K562 (cell line): ENCODE measurements around the gene PEX13. TPM values are rescaled to one million over a fixed set of nuclear protein-coding genes. Genes with fewer than 3 reads are reported as not detected.

ENCODE experiments used
- ATAC-seq: fragments of 200-7000 bp; cut with Tn5 transposase; 3 replicates; pipeline ENCODE4 v1.9.1; 2020; ENCODE audit warnings: moderate library complexity
- BruUV-seq: library from RNA; stranded (reverse); fragments of 400-500 nt; replicated peaks from 2 replicates; lab custom pipeline; 2021; lab: Mats Ljungman, UMichigan
- CTCF ChIA-PET: fragments of 300-600 bp; formaldehyde crosslinking; extraction: SDS; loops from one replicate; lab custom pipeline; 2021; ENCODE audit warnings: low intra/inter-chr PET ratio; lab: Yijun Ruan, JAX
- POLR2A ChIA-PET: fragments of 300-600, 350-650 bp; sonication (Branson Sonifier 250); formaldehyde crosslinking; extraction: SDS; loops from one replicate; lab custom pipeline; 2021; ENCODE audit warnings: antibody characterized with exemption, inconsistent platforms; lab: Yijun Ruan, JAX
- DNase-seq, 4 experiments: peaks; one replicate each; pipeline versions ENCODE4 v3.0.0 to v3.0.0-alpha.2; 2011 to 2018; ENCODE audit warnings: low spot score in 3 of 4, mixed read lengths in 3 of 4; ENCODE audit errors: extremely low read depth in 1 of 4
- FAIRE-seq: peaks from 2 replicates; lab custom pipeline; 2011; peaks lifted over from hg19 to GRCh38; lab: Jason Lieb, UNC
- H2AFZ ChIP-seq: 2 replicates; pipeline ENCODE4 v1.6.0; 2011; ENCODE audit warnings: low read depth, low read length, control low read depth, inconsistent platforms
- H3K27ac ChIP-seq: fragments of 200-600 bp; 3 replicates; pipeline ENCODE4 v1.8.0; 2011; ENCODE audit warnings: low read depth, mild to moderate bottlenecking, control low read depth, inconsistent platforms, low read length, moderate library complexity, mixed read lengths; ENCODE audit errors: extremely low read depth
- H3K27me3 ChIP-seq, 2 experiments: fragments of 300-600 bp in 1 of 2; 2 replicates in 1 of 2; 3 replicates in 1 of 2; pipeline versions ENCODE4 v1.6.0 to v1.8.0; 2011; ENCODE audit warnings: inconsistent platforms in 2 of 2, low read length in 2 of 2, mild to moderate bottlenecking in 1 of 2, mixed read lengths in 1 of 2, moderate library complexity in 1 of 2; ENCODE audit not compliant: control insufficient read depth in 2 of 2, insufficient read depth in 2 of 2
- H3K36me3 ChIP-seq: fragments of 300-600 bp; 3 replicates; pipeline ENCODE4 v1.8.0; 2011; ENCODE audit warnings: mild to moderate bottlenecking, low read length, inconsistent platforms; ENCODE audit not compliant: control insufficient read depth, insufficient read depth
- H3K4me1 ChIP-seq, 2 experiments: fragments of 200-600 bp in 1 of 2; replicated peaks in 1 of 2; 2 replicates in 1 of 2; 3 replicates in 1 of 2; pipeline versions ENCODE4 v1.5.1 to v1.8.0; 2011; ENCODE audit warnings: inconsistent platforms in 2 of 2, low read length in 2 of 2, mild to moderate bottlenecking in 1 of 2, mixed read lengths in 1 of 2, moderate library complexity in 1 of 2; ENCODE audit not compliant: control insufficient read depth in 2 of 2, insufficient read depth in 2 of 2
- H3K4me2 ChIP-seq: 2 replicates; pipeline ENCODE4 v1.6.1; 2011; ENCODE audit warnings: low read length, control low read depth, inconsistent platforms, mixed read lengths; ENCODE audit not compliant: insufficient read depth
- H3K4me3 ChIP-seq: fragments of 200-600 bp; sonication (generic), shearing (Covaris generic); 2 replicates; pipeline ENCODE4 v1.5.1; 2016; ENCODE audit warnings: control low read depth, inconsistent platforms
- H3K79me2 ChIP-seq: fragments of 200-600 bp; 3 replicates; pipeline ENCODE4 v1.8.0; 2011; ENCODE audit warnings: low read length, inconsistent platforms; ENCODE audit not compliant: control insufficient read depth, insufficient read depth
- H3K9ac ChIP-seq, 2 experiments: 2 replicates each; pipeline versions ENCODE4 v1.6.0 to v1.6.1; 2011; ENCODE audit warnings: low read depth in 2 of 2, low read length in 2 of 2, control low read depth in 1 of 2, inconsistent platforms in 1 of 2, mild to moderate bottlenecking in 1 of 2, mixed read lengths in 1 of 2; ENCODE audit not compliant: insufficient read depth in 1 of 2
- H3K9me1 ChIP-seq: one replicate; pipeline ENCODE4 v1.6.0; 2011; ENCODE audit warnings: inconsistent platforms, mild to moderate bottlenecking, low read length, moderate library complexity; ENCODE audit not compliant: control insufficient read depth, insufficient read depth
- H3K9me3 ChIP-seq: replicated peaks from 2 replicates; pipeline ENCODE4 v1.5.1; 2011; ENCODE audit warnings: low read depth, low read length, inconsistent platforms; ENCODE audit not compliant: control insufficient read depth, insufficient read depth
- H4K20me1 ChIP-seq: replicated peaks from 2 replicates; pipeline ENCODE4 v1.6.1; 2011; ENCODE audit warnings: low read length, inconsistent platforms, mixed read lengths; ENCODE audit not compliant: control insufficient read depth, insufficient read depth
- MAX ChIP-seq: sonication (generic); formaldehyde crosslinking; IDR thresholded peaks from 2 replicates; pipeline ENCODE4 v1.9.0; 2022; ENCODE audit warnings: mild to moderate bottlenecking, missing genetic modification reagents
- NEUROD1 ChIP-seq: fragments of 150-350 bp; IDR thresholded peaks from 2 replicates; pipeline ENCODE4 v1.6.1; 2014; ENCODE audit warnings: borderline replicate concordance, low read length, low read depth; ENCODE audit not compliant: partially characterized antibody
- SRSF7 ChIP-seq: fragments of 200-400 bp; formaldehyde crosslinking; optimal IDR thresholded peaks from 2 replicates; pipeline ENCODE3; 2017; ENCODE audit warnings: mild to moderate bottlenecking, low read depth, low read length
- ZNF699 ChIP-seq: fragments of 250-450 bp; sonication (Bioruptor Pico); IDR thresholded peaks from 2 replicates; pipeline ENCODE4 v1.8.0; 2021; ENCODE audit warnings: mild to moderate bottlenecking, moderate library complexity; ENCODE audit not compliant: insufficient replicate concordance
- WGBS: fragments of 100-300 bp; shearing (Covaris generic); methylation state at CpG from one replicate; pipeline ENCODE4 v1.1.6; 2016; ENCODE audit warnings: low coverage, mixed read lengths; ENCODE audit not compliant: insufficient coverage; ENCODE audit errors: missing lambda C conversion rate; 5-methylcytosine and 5-hydroxymethylcytosine counted together
- in situ Hi-C: fragments of 300-500 bp; cut with MboI; formaldehyde crosslinking; loops from 4 replicates; pipeline ENCODE4 v1.15.0; 2018; ENCODE audit warnings: inconsistent platforms, mixed read lengths
- intact Hi-C: fragments of 100-400 bp; cut with micrococcal nuclease; formaldehyde crosslinking; loops from 2 replicates; pipeline ENCODE4 v1.14.2; 2022
- polyA plus RNA-seq, 8 experiments: library from polyadenylated mRNA; depleted of rRNA in 4 of 8; stranded (reverse) in 5 of 8; unstranded in 3 of 8; fragments of >200 nt; fragmentation: Nextera tagmentation in 2 of 8; fragmentation: Illumina TruSeq in 1 of 8; extraction: Ambion mirVana in 2 of 8; extraction: Trizol in 1 of 8; gene quantifications; 2 replicates each; pipeline versions ENCODE4 v1.2.1 to v1.2.3, GENCODE V29; 2011 to 2014; ENCODE audit warnings: inconsistent platforms in 1 of 8, missing spikeins in 1 of 8
- total RNA-seq, 7 experiments: library from RNA; depleted of rRNA in 6 of 7; stranded (reverse); fragments of >200 nt in 6 of 7; fragmentation: Illumina TruSeq in 2 of 7; extraction: Trizol in 2 of 7; gene quantifications; 2 replicates each; pipeline versions ENCODE4 v1.2.1 to v1.2.3, GENCODE V29; 2011 to 2021; ENCODE audit warnings: low replicate concordance in 1 of 7

PEX13 gene
- total and polyA plus RNA-seq, 9 of the 15 experiments (the other 6 are each of a cell fraction or from before 2014, with no cell fraction given), result 4.0 to 30.4 (median 18.8) TPM

GRCh38 chr2:61018798-61019197 is 1.3 kb downstream of the PEX13 start (continued):
- TF ChIP-seq SRSF7, result no peak
- no peak for TF ChIP-seq NEUROD1

- Histone ChIP-seq H3K36me3 (peaks cover 20% of the 10 kb centered on the region; the same call in 1 of the 3 replicates), H3K9me1 (no peaks in the 10 kb centered on the region), H3K4me3 (no peak overlapping the region), H3K79me2 (peaks cover 60% of the 10 kb centered on the region), H3K4me2 (no peak overlapping the region), H4K20me1 (no peaks in the 10 kb centered on the region), H3K27me3 (no peaks in the 10 kb centered on the region), H3K9ac (no peak overlapping the region), H3K9me3 (no peaks in the 10 kb centered on the region), H3K27ac (no peak overlapping the region), H3K4me1 (peaks cover 0 to 4% of the 10 kb centered on the region in 2 experiments; a peak in 2 of 5 replicates), H2AFZ (no peak overlapping the region)
- ChIA-PET CTCF (no interaction called here), POLR2A (interaction anchor here (1.0 to 1.1 kb wide), 2 partner anchors 17 to 118 kb away, joined by 3 to 4 read pairs; no protein-coding TSS in a partner anchor)
- intact Hi-C loops (no loop called here), in situ Hi-C loops (no loop called here)
- TF ChIP-seq ZNF699 (CRISPR knock-in tag), result no peak
- TF ChIP-seq MAX, result 0 out of 2 replicates have a peak, but pooled peaks have one; percentile 17
- ATAC-seq, result no peak
- FAIRE-seq, result no peak
- WGBS, result 72% methylated on average over 6 of the region's 6 CpGs
- no TSS peak for BruUV-seq
- DNase-seq, result no peak
These were observed 3.7 kb downstream of the PEX13 start for GRCh38 chr2:61021228-61021660.
